ENCODE measurements around the gene CCDC3. TPM values are rescaled to one million over a fixed set of nuclear protein-coding genes. Genes with fewer than 3 reads are reported as not detected.
"Not testable (repeated sequence)": the region's sequence is repeated elsewhere in the genome, so short reads cannot be mapped to it uniquely, and the experiment has no call there.

The CCDC3 gene
- total RNA-seq, 1 donor from 2014 or later: 12.8 TPM

- no peak for DNase-seq (ENCODE audit: extremely low spot score in 2 of 2)
- Histone ChIP-seq H3K36me3 (no peaks in the 10 kb centered on the region), H3K4me1 (no peaks in the 10 kb centered on the region), H3K9me3 (no peaks in the 10 kb centered on the region), H3K27me3 (no peaks in the 10 kb centered on the region), H3K27ac (no peak overlapping the region), H3K4me3 (no peak overlapping the region)
- no peak for TF ChIP-seq POLR2A (IDR thresholded peaks at IDR 0.05)
- TF ChIP-seq POLR2AphosphoS5 (IDR thresholded peaks at IDR 0.05; ENCODE audit: insufficient read depth in 1 of 2, low read depth in 1 of 2): no peak
- TF ChIP-seq, protein P1, sequence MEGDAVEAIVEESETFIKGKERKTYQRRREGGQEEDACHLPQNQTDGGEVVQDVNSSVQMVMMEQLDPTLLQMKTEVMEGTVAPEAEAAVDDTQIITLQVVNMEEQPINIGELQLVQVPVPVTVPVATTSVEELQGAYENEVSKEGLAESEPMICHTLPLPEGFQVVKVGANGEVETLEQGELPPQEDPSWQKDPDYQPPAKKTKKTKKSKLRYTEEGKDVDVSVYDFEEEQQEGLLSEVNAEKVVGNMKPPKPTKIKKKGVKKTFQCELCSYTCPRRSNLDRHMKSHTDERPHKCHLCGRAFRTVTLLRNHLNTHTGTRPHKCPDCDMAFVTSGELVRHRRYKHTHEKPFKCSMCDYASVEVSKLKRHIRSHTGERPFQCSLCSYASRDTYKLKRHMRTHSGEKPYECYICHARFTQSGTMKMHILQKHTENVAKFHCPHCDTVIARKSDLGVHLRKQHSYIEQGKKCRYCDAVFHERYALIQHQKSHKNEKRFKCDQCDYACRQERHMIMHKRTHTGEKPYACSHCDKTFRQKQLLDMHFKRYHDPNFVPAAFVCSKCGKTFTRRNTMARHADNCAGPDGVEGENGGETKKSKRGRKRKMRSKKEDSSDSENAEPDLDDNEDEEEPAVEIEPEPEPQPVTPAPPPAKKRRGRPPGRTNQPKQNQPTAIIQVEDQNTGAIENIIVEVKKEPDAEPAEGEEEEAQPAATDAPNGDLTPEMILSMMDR (IDR thresholded peaks at IDR 0.05): no peak
- intact Hi-C loops (cut with DNase I): no loop called here
Observed at GRCh38 chr10:12993595-12993994, 7.9 kb downstream of the CCDC3 start.

DNA sequence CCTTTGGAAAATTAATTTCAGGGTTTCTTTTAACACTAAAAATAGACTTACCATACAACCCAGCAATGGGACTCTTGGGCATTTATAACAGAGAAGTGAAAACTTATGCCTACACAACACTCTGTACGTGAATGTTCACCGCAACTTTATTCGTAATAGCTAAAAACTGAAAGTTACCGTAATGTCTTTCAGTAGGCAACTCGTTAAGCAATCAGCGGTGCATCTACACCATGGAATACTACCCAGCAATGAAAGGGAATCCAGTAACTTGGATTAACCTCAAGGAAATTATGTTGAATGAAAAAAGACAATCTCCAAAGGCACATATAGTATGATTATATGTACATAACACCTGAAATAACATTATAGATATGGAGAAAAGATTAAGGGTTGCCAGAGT, 16.2 kb downstream of the CCDC3 start:
- no peaks in the 10 kb centered on the region for H3K36me3 ChIP-seq
- H3K27ac ChIP-seq: no peak overlapping the region
- H3K27me3 ChIP-seq: no peaks in the 10 kb centered on the region
- TF ChIP-seq POLR2A (IDR thresholded peaks at IDR 0.05) (no peak), POLR2AphosphoS5 (IDR thresholded peaks at IDR 0.05; ENCODE audit: insufficient read depth in 1 of 2, low read depth in 1 of 2) (no peak)
- TF ChIP-seq, protein P1 (IDR thresholded peaks at IDR 0.05): no peak
- DNase-seq (ENCODE audit: extremely low spot score in 2 of 2): no peak
- no peaks in the 10 kb centered on the region for H3K4me1 ChIP-seq
- no peak overlapping the region for H3K4me3 ChIP-seq
- intact Hi-C loops (cut with DNase I): no loop called here
- no peaks in the 10 kb centered on the region for H3K9me3 ChIP-seq

- no peak for DNase-seq (ENCODE audit: extremely low spot score in 2 of 2)
- H3K36me3 ChIP-seq: no peaks in the 10 kb centered on the region
- H3K9me3 ChIP-seq: no peaks in the 10 kb centered on the region
- TF ChIP-seq, protein P1 (IDR thresholded peaks at IDR 0.05): no peak
- TF ChIP-seq POLR2A (IDR thresholded peaks at IDR 0.05) (no peak), POLR2AphosphoS5 (IDR thresholded peaks at IDR 0.05; ENCODE audit: insufficient read depth in 1 of 2, low read depth in 1 of 2) (no peak)
- H3K4me1 ChIP-seq: no peaks in the 10 kb centered on the region
- no peak overlapping the region for H3K27ac ChIP-seq
- no peak overlapping the region for H3K4me3 ChIP-seq
- intact Hi-C loops (cut with DNase I): no loop called here
- H3K27me3 ChIP-seq: no peaks in the 10 kb centered on the region
Observed at GRCh38 chr10:12984165-12984747, 17.3 kb downstream of the CCDC3 start.

GRCh38 chr10:12983568-12983967, 17.9 kb downstream of the CCDC3 start:
- H3K27me3 ChIP-seq; H3K4me1 ChIP-seq; H3K36me3 ChIP-seq; H3K27ac ChIP-seq; intact Hi-C loops (cut with DNase I); DNase-seq (ENCODE audit: extremely low spot score in 2 of 2); H3K4me3 ChIP-seq; H3K9me3 ChIP-seq: not testable (repeated sequence)

- Histone ChIP-seq H3K27ac (no peak overlapping the region), H3K36me3 (no peaks in the 10 kb centered on the region), H3K27me3 (no peaks in the 10 kb centered on the region), H3K9me3 (no peaks in the 10 kb centered on the region), H3K4me3 (no peak overlapping the region), H3K4me1 (no peaks in the 10 kb centered on the region)
- no peak for DNase-seq (ENCODE audit: extremely low spot score in 2 of 2)
- TF ChIP-seq POLR2AphosphoS5 (IDR thresholded peaks at IDR 0.05; ENCODE audit: insufficient read depth in 1 of 2, low read depth in 1 of 2) (no peak), POLR2A (IDR thresholded peaks at IDR 0.05) (no peak)
- TF ChIP-seq, protein P1 (IDR thresholded peaks at IDR 0.05): no peak
- intact Hi-C loops (cut with DNase I): no loop called here
Observed at GRCh38 chr10:12981570-12981969, 19.9 kb downstream of the CCDC3 start.
